WTC11 (cell line): ENCODE data around the gene UBR2.

Source experiments
- JAZF1 ChIP-seq: fragments of 250-450 bp; sonication (Bioruptor Pico); IDR thresholded peaks from 2 replicates; pipeline ENCODE4 v1.9.0; 2021; ENCODE audit warnings: moderate library complexity, mild to moderate bottlenecking, inconsistent platforms
- KAT7 ChIP-seq: sonication (generic); formaldehyde crosslinking; IDR thresholded peaks from 2 replicates; pipeline ENCODE4 v1.8.1; 2023; ENCODE audit warnings: missing genetic modification reagents, mild to moderate bottlenecking, borderline replicate concordance
- SMAD4 ChIP-seq: sonication (generic); formaldehyde crosslinking; IDR thresholded peaks from 2 replicates; pipeline ENCODE4 v1.8.0; 2022; ENCODE audit warnings: mild to moderate bottlenecking, missing genetic modification reagents
- TEAD4 ChIP-seq: sonication (generic); formaldehyde crosslinking; IDR thresholded peaks from 2 replicates; pipeline ENCODE4 v1.8.0; 2022; ENCODE audit warnings: mild to moderate bottlenecking, missing genetic modification reagents
- ZNF263 ChIP-seq: sonication (generic); formaldehyde crosslinking; IDR thresholded peaks from 2 replicates; pipeline ENCODE4 v1.8.1; 2022; ENCODE audit warnings: low read depth, mild to moderate bottlenecking, moderate library complexity, missing genetic modification reagents
- TF ChIP-seq, protein P1 (sequence below): fragments of 200-600 bp; IDR thresholded peaks from 2 replicates; pipeline ENCODE4 v1.8.0; 2022; ENCODE audit warnings: antibody characterized with exemption
- TF ChIP-seq, protein P2 (sequence below): sonication (generic); formaldehyde crosslinking; IDR thresholded peaks from 2 replicates; pipeline ENCODE4 v1.8.0; 2022; ENCODE audit warnings: mild to moderate bottlenecking, missing genetic modification reagents
- TF ChIP-seq, protein P3 (sequence below): sonication (generic); formaldehyde crosslinking; IDR thresholded peaks from 2 replicates; pipeline ENCODE4 v1.8.1; 2022; ENCODE audit warnings: mild to moderate bottlenecking, moderate library complexity, missing genetic modification reagents

DNA sequence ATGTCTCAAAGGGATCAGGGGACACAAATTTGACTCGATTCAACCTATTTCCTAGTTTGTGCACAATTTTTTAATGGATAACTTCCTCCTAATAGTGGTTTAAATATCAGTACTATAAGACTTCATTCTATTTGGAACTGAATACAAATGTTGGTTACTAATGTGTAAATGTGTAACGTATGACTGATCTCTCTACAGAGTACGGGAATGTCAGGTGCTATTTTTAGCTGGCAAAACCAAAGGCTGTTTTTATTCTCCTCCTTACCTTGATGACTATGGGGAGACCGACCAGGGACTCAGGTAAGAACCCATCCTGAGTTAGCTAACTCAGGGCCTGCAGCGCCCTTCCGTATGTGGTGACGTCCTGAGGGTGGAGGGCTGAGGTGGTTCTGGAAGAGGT lies 125.5 kb downstream of the UBR2 start:
- TF ChIP-seq, protein P1, sequence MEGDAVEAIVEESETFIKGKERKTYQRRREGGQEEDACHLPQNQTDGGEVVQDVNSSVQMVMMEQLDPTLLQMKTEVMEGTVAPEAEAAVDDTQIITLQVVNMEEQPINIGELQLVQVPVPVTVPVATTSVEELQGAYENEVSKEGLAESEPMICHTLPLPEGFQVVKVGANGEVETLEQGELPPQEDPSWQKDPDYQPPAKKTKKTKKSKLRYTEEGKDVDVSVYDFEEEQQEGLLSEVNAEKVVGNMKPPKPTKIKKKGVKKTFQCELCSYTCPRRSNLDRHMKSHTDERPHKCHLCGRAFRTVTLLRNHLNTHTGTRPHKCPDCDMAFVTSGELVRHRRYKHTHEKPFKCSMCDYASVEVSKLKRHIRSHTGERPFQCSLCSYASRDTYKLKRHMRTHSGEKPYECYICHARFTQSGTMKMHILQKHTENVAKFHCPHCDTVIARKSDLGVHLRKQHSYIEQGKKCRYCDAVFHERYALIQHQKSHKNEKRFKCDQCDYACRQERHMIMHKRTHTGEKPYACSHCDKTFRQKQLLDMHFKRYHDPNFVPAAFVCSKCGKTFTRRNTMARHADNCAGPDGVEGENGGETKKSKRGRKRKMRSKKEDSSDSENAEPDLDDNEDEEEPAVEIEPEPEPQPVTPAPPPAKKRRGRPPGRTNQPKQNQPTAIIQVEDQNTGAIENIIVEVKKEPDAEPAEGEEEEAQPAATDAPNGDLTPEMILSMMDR: no peak
- no peak for TF ChIP-seq KAT7 (CRISPR knock-in tag)
- TF ChIP-seq, protein P2, sequence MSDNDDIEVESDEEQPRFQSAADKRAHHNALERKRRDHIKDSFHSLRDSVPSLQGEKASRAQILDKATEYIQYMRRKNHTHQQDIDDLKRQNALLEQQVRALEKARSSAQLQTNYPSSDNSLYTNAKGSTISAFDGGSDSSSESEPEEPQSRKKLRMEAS: no peak
- TF ChIP-seq TEAD4: no peak
- TF ChIP-seq, protein P3, sequence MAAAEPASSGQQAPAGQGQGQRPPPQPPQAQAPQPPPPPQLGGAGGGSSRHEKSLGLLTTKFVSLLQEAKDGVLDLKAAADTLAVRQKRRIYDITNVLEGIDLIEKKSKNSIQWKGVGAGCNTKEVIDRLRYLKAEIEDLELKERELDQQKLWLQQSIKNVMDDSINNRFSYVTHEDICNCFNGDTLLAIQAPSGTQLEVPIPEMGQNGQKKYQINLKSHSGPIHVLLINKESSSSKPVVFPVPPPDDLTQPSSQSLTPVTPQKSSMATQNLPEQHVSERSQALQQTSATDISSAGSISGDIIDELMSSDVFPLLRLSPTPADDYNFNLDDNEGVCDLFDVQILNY (CRISPR knock-in tag): no peak
- TF ChIP-seq ZNF263 (CRISPR knock-in tag): no peak
- TF ChIP-seq SMAD4 (CRISPR knock-in tag): no peak
- TF ChIP-seq JAZF1 (CRISPR knock-in tag): no peak
